HG02642 (cell line): ENCODE data around the gene IFITM2.

Experiments
- ATAC-seq: cut with Tn5 transposase; IDR thresholded peaks from one replicate; pipeline ENCODE4 v1.9.1; 2021; ENCODE audit warnings: mild to moderate bottlenecking; ENCODE audit not compliant: unreplicated experiment, poor library complexity

The IFITM2 gene

GRCh38 chr11:358129-358800 is 50.6 kb downstream of the IFITM2 start:
- no peak for ATAC-seq
